Ishikawa (cell line): ENCODE data around the gene F13A1.

ENCODE experiments used
- NFIC ChIP-seq: IDR thresholded peaks from 2 replicates; pipeline ENCODE4 v1.6.1; 2012
- TEAD4 ChIP-seq: IDR thresholded peaks from 2 replicates; pipeline ENCODE4 v1.6.1; 2012
- TF ChIP-seq, protein P1 (sequence below): IDR thresholded peaks from 2 replicates; pipeline ENCODE4 v1.6.1; 2012; ENCODE audit warnings: low read depth, mild to moderate bottlenecking

DNA sequence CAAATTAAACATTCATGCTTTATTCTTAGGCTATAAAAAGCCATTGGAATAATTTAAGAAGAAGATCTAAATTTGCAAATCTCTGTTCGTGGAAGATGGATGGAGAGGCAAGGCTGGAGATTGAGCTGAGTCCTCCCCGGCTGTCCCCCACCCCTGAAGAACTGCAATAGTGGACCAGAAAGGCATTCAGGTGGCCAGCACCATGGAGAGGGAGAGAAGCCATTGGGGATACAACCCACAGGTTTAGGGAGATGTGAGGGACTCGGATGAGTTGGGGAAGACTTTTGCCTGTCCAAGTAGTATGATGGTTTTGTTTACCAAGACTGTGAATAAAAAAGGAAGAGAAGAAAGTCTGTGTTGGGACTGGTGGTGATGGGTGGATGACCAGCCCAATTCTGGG lies 120.8 kb downstream of the F13A1 start:
- TF ChIP-seq NFIC (no peak), TEAD4 (no peak)
- TF ChIP-seq, protein P1, sequence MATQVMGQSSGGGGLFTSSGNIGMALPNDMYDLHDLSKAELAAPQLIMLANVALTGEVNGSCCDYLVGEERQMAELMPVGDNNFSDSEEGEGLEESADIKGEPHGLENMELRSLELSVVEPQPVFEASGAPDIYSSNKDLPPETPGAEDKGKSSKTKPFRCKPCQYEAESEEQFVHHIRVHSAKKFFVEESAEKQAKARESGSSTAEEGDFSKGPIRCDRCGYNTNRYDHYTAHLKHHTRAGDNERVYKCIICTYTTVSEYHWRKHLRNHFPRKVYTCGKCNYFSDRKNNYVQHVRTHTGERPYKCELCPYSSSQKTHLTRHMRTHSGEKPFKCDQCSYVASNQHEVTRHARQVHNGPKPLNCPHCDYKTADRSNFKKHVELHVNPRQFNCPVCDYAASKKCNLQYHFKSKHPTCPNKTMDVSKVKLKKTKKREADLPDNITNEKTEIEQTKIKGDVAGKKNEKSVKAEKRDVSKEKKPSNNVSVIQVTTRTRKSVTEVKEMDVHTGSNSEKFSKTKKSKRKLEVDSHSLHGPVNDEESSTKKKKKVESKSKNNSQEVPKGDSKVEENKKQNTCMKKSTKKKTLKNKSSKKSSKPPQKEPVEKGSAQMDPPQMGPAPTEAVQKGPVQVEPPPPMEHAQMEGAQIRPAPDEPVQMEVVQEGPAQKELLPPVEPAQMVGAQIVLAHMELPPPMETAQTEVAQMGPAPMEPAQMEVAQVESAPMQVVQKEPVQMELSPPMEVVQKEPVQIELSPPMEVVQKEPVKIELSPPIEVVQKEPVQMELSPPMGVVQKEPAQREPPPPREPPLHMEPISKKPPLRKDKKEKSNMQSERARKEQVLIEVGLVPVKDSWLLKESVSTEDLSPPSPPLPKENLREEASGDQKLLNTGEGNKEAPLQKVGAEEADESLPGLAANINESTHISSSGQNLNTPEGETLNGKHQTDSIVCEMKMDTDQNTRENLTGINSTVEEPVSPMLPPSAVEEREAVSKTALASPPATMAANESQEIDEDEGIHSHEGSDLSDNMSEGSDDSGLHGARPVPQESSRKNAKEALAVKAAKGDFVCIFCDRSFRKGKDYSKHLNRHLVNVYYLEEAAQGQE, result peak; percentile 59; the same call in 1 of the 2 replicates
